ENCODE results near the gene PIK3CD. TPM values are rescaled to one million over a fixed set of nuclear protein-coding genes. Genes with fewer than 3 reads are reported as not detected.
A peak's percentile ranks its signal among the peaks of the same experiment; 100 is the strongest.

The PIK3CD gene
- polyA plus RNA-seq, 2 donors: 3.2 to 4.2 TPM

DNA sequence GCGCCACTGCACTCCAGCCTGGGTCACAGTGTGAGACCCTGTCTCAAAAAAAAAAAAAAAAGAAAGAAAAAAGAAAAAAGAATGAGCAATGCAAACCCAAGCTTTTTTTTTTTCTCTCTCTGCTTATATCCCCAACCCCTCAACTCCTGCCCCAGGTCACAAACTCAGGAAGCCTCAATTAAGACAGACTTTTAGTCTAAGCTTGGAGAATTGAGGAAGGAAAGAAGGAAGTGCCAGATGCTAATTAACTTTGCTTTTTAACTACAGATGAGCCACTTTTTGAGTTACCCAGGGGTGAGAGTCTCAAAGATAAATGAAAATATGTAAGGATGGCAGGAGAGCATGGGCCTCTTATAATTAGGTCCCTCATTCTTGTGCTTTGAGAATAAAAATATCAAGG, 33.3 kb downstream of the PIK3CD start:
- H3K27me3 ChIP-seq (ENCODE audit: control insufficient read depth in 1 of 2, insufficient read depth in 2 of 2, low read length in 2 of 2): no peaks in the 10 kb centered on the region
- H3K27ac ChIP-seq (ENCODE audit: low read depth in 2 of 2, low read length in 1 of 2): no peak overlapping the region
- H3K4me1 ChIP-seq (ENCODE audit: control insufficient read depth in 2 of 2, insufficient read depth in 2 of 2, low read length in 1 of 2): peaks cover 4 to 8% of the 10 kb centered on the region in 2 donors
- H3K36me3 ChIP-seq (ENCODE audit: control insufficient read depth in 2 of 2, insufficient read depth in 2 of 2, low read length in 1 of 2): no peaks in the 10 kb centered on the region
- no peak overlapping the region for H3K4me3 ChIP-seq (ENCODE audit: low read depth in 1 of 2, low read length in 2 of 2)
- WGBS, 2 donors: 98 to 100% methylated on average over 1 of the region's 1 CpG
- H3K9me3 ChIP-seq (ENCODE audit: control insufficient read depth in 2 of 2, insufficient read depth in 1 of 2, low read depth in 1 of 2, low read length in 1 of 2): no peaks in the 10 kb centered on the region

- WGBS, 2 donors: 1% methylated on average over 34 to 42 of the region's 42 CpGs
- peak overlapping the region; percentile 35 to 48 for H3K4me3 ChIP-seq (ENCODE audit: low read depth in 1 of 2, low read length in 2 of 2)
- no peaks in the 10 kb centered on the region for H3K27me3 ChIP-seq (ENCODE audit: control insufficient read depth in 1 of 2, insufficient read depth in 2 of 2, low read length in 2 of 2)
- H3K4me1 ChIP-seq (ENCODE audit: control insufficient read depth in 2 of 2, insufficient read depth in 2 of 2, low read length in 1 of 2): peaks cover 4 to 8% of the 10 kb centered on the region in 2 donors
- peak overlapping the region; percentile 17 to 18 for H3K27ac ChIP-seq (ENCODE audit: low read depth in 2 of 2, low read length in 1 of 2)
- H3K9me3 ChIP-seq (ENCODE audit: control insufficient read depth in 2 of 2, insufficient read depth in 1 of 2, low read depth in 1 of 2, low read length in 1 of 2): no peaks in the 10 kb centered on the region
- no peaks in the 10 kb centered on the region for H3K36me3 ChIP-seq (ENCODE audit: control insufficient read depth in 2 of 2, insufficient read depth in 2 of 2, low read length in 1 of 2)
These were observed 35.8 kb downstream of the PIK3CD start for GRCh38 chr1:9687120-9687873.

- WGBS, 2 donors: 7 to 12% methylated on average over 34 of the region's 34 CpGs
- H3K36me3 ChIP-seq (ENCODE audit: control insufficient read depth in 2 of 2, insufficient read depth in 2 of 2, low read length in 1 of 2): no peaks in the 10 kb centered on the region
- H3K4me3 ChIP-seq (ENCODE audit: low read depth in 1 of 2, low read length in 2 of 2): peak overlapping the region; percentile 48 to 62
- no peak overlapping the region for H3K27ac ChIP-seq (ENCODE audit: low read depth in 2 of 2, low read length in 1 of 2)
- peaks cover 4 to 8% of the 10 kb centered on the region in 2 donors for H3K4me1 ChIP-seq (ENCODE audit: control insufficient read depth in 2 of 2, insufficient read depth in 2 of 2, low read length in 1 of 2)
- H3K27me3 ChIP-seq (ENCODE audit: control insufficient read depth in 1 of 2, insufficient read depth in 2 of 2, low read length in 2 of 2): no peaks in the 10 kb centered on the region
- H3K9me3 ChIP-seq (ENCODE audit: control insufficient read depth in 2 of 2, insufficient read depth in 1 of 2, low read depth in 1 of 2, low read length in 1 of 2): no peaks in the 10 kb centered on the region
These were observed 36.5 kb downstream of the PIK3CD start for GRCh38 chr1:9687874-9688582.

- Histone ChIP-seq H3K4me1 (ENCODE audit: control insufficient read depth in 2 of 2, insufficient read depth in 2 of 2, low read length in 1 of 2) (peaks cover 4 to 8% of the 10 kb centered on the region in 2 donors), H3K4me3 (ENCODE audit: low read depth in 1 of 2, low read length in 2 of 2) (peak overlapping the region in 1 of 2 donors; percentile 62), H3K27ac (ENCODE audit: low read depth in 2 of 2, low read length in 1 of 2) (no peak overlapping the region), H3K27me3 (ENCODE audit: control insufficient read depth in 1 of 2, insufficient read depth in 2 of 2, low read length in 2 of 2) (no peaks in the 10 kb centered on the region), H3K36me3 (ENCODE audit: control insufficient read depth in 2 of 2, insufficient read depth in 2 of 2, low read length in 1 of 2) (no peaks in the 10 kb centered on the region), H3K9me3 (ENCODE audit: control insufficient read depth in 2 of 2, insufficient read depth in 1 of 2, low read depth in 1 of 2, low read length in 1 of 2) (no peaks in the 10 kb centered on the region)
- WGBS, 2 donors: 46 to 49% methylated on average over 14 of the region's 14 CpGs
These were observed 37.1 kb downstream of the PIK3CD start for GRCh38 chr1:9688599-9688998.

DNA sequence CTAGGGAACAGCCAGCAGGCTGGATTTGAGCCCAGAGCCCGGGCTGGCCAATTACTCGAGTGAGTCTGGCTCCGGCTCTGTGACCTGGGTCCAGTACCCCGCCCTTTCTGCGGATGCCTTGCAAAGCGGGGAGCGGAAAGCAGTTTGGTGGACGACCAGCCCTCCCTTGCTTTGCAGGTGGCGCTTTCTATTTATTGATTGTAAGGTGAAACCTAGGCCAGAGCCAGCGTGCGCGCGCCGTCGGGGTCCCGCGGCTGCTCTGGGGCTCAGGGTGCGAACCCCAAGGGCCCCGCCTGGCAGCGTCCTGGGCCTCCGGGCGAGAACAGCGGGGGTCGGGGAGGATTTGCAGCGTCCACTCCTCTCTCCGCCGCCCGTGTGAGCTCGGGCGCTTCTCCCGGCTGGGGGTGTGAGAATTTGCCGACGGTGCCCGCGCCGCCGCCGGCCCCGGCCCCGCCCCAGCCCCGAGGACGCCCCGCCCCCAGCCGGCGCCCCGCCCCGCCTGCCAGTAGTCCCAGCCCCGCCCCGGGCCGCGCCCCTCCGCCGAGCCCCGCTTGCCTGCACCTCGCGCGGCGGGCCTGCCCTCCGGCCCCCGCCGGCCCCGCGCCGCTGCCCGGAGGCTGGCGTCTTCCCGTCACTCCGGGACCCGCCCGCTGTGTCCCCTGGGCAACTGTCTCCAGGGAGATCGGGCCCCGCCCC, 37.6 kb downstream of the PIK3CD start:
- Histone ChIP-seq H3K36me3 (ENCODE audit: control insufficient read depth in 2 of 2, insufficient read depth in 2 of 2, low read length in 1 of 2) (no peaks in the 10 kb centered on the region), H3K27me3 (ENCODE audit: control insufficient read depth in 1 of 2, insufficient read depth in 2 of 2, low read length in 2 of 2) (no peaks in the 10 kb centered on the region), H3K4me3 (ENCODE audit: low read depth in 1 of 2, low read length in 2 of 2) (peak overlapping the region; percentile 62 to 63), H3K4me1 (ENCODE audit: control insufficient read depth in 2 of 2, insufficient read depth in 2 of 2, low read length in 1 of 2) (peaks cover 4 to 8% of the 10 kb centered on the region in 2 donors), H3K27ac (ENCODE audit: low read depth in 2 of 2, low read length in 1 of 2) (peak overlapping the region in 1 of 2 donors; percentile 1), H3K9me3 (ENCODE audit: control insufficient read depth in 2 of 2, insufficient read depth in 1 of 2, low read depth in 1 of 2, low read length in 1 of 2) (no peaks in the 10 kb centered on the region)
- WGBS, 2 donors: 1 to 3% methylated on average over 50 to 72 of the region's 72 CpGs

GRCh38 chr1:9689971-9690381, 38.4 kb downstream of the PIK3CD start:
- Histone ChIP-seq H3K36me3 (ENCODE audit: control insufficient read depth in 2 of 2, insufficient read depth in 2 of 2, low read length in 1 of 2) (no peaks in the 10 kb centered on the region), H3K27me3 (ENCODE audit: control insufficient read depth in 1 of 2, insufficient read depth in 2 of 2, low read length in 2 of 2) (no peaks in the 10 kb centered on the region), H3K27ac (ENCODE audit: low read depth in 2 of 2, low read length in 1 of 2) (no peak overlapping the region), H3K4me1 (ENCODE audit: control insufficient read depth in 2 of 2, insufficient read depth in 2 of 2, low read length in 1 of 2) (peaks cover 4 to 8% of the 10 kb centered on the region in 2 donors), H3K4me3 (ENCODE audit: low read depth in 1 of 2, low read length in 2 of 2) (peak overlapping the region; percentile 48 to 62), H3K9me3 (ENCODE audit: control insufficient read depth in 2 of 2, insufficient read depth in 1 of 2, low read depth in 1 of 2, low read length in 1 of 2) (no peaks in the 10 kb centered on the region)
- WGBS, 2 donors: 12 to 15% methylated on average over 20 to 23 of the region's 23 CpGs

DNA sequence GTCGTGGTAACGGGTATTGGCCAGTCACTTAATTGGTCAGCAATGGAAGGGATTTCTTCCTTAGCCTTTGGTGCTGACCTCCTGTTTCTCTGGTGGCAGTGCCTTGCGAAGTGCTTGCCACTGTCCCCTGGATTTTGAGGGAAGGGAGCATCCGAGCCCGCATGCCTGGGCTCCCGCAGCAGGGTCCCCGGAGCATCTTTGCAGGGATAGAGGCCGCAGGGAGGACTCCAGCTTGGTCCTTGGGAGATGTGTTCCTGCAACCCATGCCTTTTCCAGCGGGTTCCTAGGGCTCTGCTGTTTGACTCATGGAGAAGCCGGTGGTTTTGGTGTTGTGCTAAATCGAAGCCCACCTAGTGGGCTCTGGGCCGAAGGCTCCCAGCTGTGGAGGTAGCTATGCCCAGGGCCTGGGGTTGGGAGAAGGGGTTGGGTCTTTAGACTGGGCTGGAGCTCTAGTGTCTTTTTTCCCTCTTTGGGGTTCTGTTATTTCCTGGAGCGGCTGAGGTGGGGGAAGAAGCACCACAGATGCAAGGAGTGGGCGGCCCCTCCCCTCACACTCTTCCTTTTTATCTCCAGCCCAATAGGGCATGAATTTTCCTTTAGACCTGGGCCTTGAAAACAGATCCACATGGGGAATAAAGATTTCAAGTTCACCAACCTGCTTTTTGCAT, 39.0 kb downstream of the PIK3CD start:
- H3K4me1 ChIP-seq (ENCODE audit: control insufficient read depth in 2 of 2, insufficient read depth in 2 of 2, low read length in 1 of 2): peaks cover 4 to 8% of the 10 kb centered on the region in 2 donors
- 73 to 76% methylated on average over 14 of the region's 14 CpGs for WGBS, 2 donors
- H3K4me3 ChIP-seq (ENCODE audit: low read depth in 1 of 2, low read length in 2 of 2): no peak overlapping the region
- no peaks in the 10 kb centered on the region for H3K27me3 ChIP-seq (ENCODE audit: control insufficient read depth in 1 of 2, insufficient read depth in 2 of 2, low read length in 2 of 2)
- H3K36me3 ChIP-seq (ENCODE audit: control insufficient read depth in 2 of 2, insufficient read depth in 2 of 2, low read length in 1 of 2): no peaks in the 10 kb centered on the region
- no peaks in the 10 kb centered on the region for H3K9me3 ChIP-seq (ENCODE audit: control insufficient read depth in 2 of 2, insufficient read depth in 1 of 2, low read depth in 1 of 2, low read length in 1 of 2)
- H3K27ac ChIP-seq (ENCODE audit: low read depth in 2 of 2, low read length in 1 of 2): no peak overlapping the region

DNA sequence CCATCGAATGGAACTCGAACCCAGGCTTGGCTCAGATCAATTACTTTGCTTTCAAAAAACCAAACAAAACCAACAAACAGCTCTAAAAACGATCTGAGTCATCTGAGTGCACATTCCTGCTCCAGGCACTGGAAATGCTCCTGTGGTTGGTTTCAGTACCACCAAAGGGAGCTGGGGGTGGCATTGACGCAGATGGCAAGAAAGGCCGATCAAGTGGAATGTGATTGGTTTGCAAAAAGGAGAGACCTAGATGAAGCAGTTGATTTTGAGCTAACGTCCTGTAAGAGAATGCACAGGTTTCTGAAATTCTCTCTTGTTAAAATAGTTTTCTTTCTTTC, 39.5 kb downstream of the PIK3CD start:
- Histone ChIP-seq H3K27ac (ENCODE audit: low read depth in 2 of 2, low read length in 1 of 2) (no peak overlapping the region), H3K36me3 (ENCODE audit: control insufficient read depth in 2 of 2, insufficient read depth in 2 of 2, low read length in 1 of 2) (no peaks in the 10 kb centered on the region), H3K4me1 (ENCODE audit: control insufficient read depth in 2 of 2, insufficient read depth in 2 of 2, low read length in 1 of 2) (peaks cover 4 to 8% of the 10 kb centered on the region in 2 donors), H3K27me3 (ENCODE audit: control insufficient read depth in 1 of 2, insufficient read depth in 2 of 2, low read length in 2 of 2) (no peaks in the 10 kb centered on the region), H3K4me3 (ENCODE audit: low read depth in 1 of 2, low read length in 2 of 2) (no peak overlapping the region), H3K9me3 (ENCODE audit: control insufficient read depth in 2 of 2, insufficient read depth in 1 of 2, low read depth in 1 of 2, low read length in 1 of 2) (no peaks in the 10 kb centered on the region)
- 66 to 74% methylated on average over 6 of the region's 6 CpGs for WGBS, 2 donors

- peaks cover 4 to 8% of the 10 kb centered on the region in 2 donors for H3K4me1 ChIP-seq (ENCODE audit: control insufficient read depth in 2 of 2, insufficient read depth in 2 of 2, low read length in 1 of 2)
- H3K36me3 ChIP-seq (ENCODE audit: control insufficient read depth in 2 of 2, insufficient read depth in 2 of 2, low read length in 1 of 2): no peaks in the 10 kb centered on the region
- H3K9me3 ChIP-seq (ENCODE audit: control insufficient read depth in 2 of 2, insufficient read depth in 1 of 2, low read depth in 1 of 2, low read length in 1 of 2): no peaks in the 10 kb centered on the region
- no peak overlapping the region for H3K4me3 ChIP-seq (ENCODE audit: low read depth in 1 of 2, low read length in 2 of 2)
- 73 to 83% methylated on average over 5 of the region's 5 CpGs for WGBS, 2 donors
- no peaks in the 10 kb centered on the region for H3K27me3 ChIP-seq (ENCODE audit: control insufficient read depth in 1 of 2, insufficient read depth in 2 of 2, low read length in 2 of 2)
- H3K27ac ChIP-seq (ENCODE audit: low read depth in 2 of 2, low read length in 1 of 2): no peak overlapping the region
These were observed 40.2 kb downstream of the PIK3CD start for GRCh38 chr1:9691691-9692090.

Data from esophagus (tissue), 2 donors.